ENCODE measurements around the gene BOD1L1.

DNA sequence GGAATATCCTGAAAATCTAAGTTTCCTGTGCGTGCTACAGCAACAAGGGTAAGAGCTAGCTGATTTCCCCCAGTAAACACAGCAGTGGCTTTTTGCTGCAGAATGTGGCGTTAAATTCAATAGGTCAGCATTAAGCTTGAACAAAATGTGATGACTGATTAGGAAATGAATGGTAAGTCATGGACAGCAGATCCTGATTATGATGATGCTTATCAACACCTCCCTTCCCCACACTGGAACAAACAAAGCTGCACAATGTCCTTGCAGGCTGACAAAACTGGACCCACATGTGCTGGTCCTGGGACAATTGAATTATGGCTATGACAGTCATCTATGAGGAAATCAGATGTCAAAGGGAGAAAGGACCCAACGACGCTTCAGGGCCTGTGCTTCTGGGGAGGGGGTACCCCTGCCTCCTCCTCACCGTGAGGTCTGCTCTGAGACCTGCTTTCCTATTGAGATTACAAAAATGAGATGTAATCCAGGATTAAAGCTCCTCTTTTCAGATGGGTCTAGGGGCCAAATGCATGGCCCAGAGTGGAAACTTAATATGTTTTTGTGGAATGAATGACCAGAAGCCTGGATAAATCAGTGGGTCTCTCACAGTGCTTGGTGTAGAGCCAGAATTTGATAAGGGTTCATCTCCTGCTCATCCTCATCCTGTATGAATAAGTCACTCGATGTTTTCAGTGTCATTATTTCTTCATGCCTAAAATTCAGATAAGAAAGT lies 32.0 kb upstream of the BOD1L1 start:
- TF ChIP-seq, protein P1, sequence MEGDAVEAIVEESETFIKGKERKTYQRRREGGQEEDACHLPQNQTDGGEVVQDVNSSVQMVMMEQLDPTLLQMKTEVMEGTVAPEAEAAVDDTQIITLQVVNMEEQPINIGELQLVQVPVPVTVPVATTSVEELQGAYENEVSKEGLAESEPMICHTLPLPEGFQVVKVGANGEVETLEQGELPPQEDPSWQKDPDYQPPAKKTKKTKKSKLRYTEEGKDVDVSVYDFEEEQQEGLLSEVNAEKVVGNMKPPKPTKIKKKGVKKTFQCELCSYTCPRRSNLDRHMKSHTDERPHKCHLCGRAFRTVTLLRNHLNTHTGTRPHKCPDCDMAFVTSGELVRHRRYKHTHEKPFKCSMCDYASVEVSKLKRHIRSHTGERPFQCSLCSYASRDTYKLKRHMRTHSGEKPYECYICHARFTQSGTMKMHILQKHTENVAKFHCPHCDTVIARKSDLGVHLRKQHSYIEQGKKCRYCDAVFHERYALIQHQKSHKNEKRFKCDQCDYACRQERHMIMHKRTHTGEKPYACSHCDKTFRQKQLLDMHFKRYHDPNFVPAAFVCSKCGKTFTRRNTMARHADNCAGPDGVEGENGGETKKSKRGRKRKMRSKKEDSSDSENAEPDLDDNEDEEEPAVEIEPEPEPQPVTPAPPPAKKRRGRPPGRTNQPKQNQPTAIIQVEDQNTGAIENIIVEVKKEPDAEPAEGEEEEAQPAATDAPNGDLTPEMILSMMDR (IDR thresholded peaks at IDR 0.05; ENCODE audit: low read length): no peak
- no peak for TF ChIP-seq EZH2phosphoT487 (IDR thresholded peaks at IDR 0.05; ENCODE audit: low read length)

Measured in MM.1S (cell line).